K562 (cell line): Measurements from ENCODE around the gene RCSD1. TPM values are rescaled to one million over a fixed set of nuclear protein-coding genes. Genes with fewer than 3 reads are reported as not detected.

Experiments
- ARID2 ChIP-seq: fragments of 450-650 bp; IDR thresholded peaks from 2 replicates; pipeline ENCODE4 v1.6.1; 2017; ENCODE audit warnings: antibody characterized with exemption, mild to moderate bottlenecking
- CBFA2T2 ChIP-seq: fragments of 450-650 bp; conservative IDR thresholded peaks from 2 replicates; pipeline ENCODE4 v1.6.1; 2017; ENCODE audit warnings: mild to moderate bottlenecking
- CBFA2T3 ChIP-seq: fragments of 450-650 bp; IDR thresholded peaks from 2 replicates; pipeline ENCODE4 v1.6.1; 2017
- CCNT2 ChIP-seq: IDR thresholded peaks from 2 replicates; pipeline ENCODE4 v1.6.1; 2011; ENCODE audit warnings: borderline replicate concordance, low read depth, mild to moderate bottlenecking, moderate library complexity, mixed read lengths, low read length; ENCODE audit not compliant: insufficient read length; ENCODE audit errors: extremely low read depth
- EHMT2 ChIP-seq: fragments of 450-650 bp; IDR thresholded peaks from 2 replicates; pipeline ENCODE4 v1.6.1; 2018; ENCODE audit warnings: antibody characterized with exemption
- EP300 ChIP-seq: IDR thresholded peaks from 2 replicates; pipeline ENCODE4 v1.6.1; 2012; ENCODE audit warnings: low read length, improper control_type of control experiment
- ESRRA ChIP-seq: fragments of 450-650 bp; IDR thresholded peaks from 2 replicates; pipeline ENCODE4 v1.6.1; 2014; ENCODE audit warnings: low read depth, mild to moderate bottlenecking, moderate library complexity, borderline replicate concordance
- EZH2 ChIP-seq: IDR thresholded peaks from 2 replicates; pipeline ENCODE4 v1.6.1; 2012; ENCODE audit warnings: low read depth, mild to moderate bottlenecking, inconsistent platforms, low read length, borderline replicate concordance
- FOXP1 ChIP-seq: sonication (generic); formaldehyde crosslinking; IDR thresholded peaks from 2 replicates; pipeline ENCODE4 v1.8.0; 2022; ENCODE audit warnings: mild to moderate bottlenecking, missing genetic modification reagents
- IRF2 ChIP-seq: sonication (generic); formaldehyde crosslinking; IDR thresholded peaks from 2 replicates; pipeline ENCODE4 v1.8.1; 2022; ENCODE audit warnings: mild to moderate bottlenecking, missing genetic modification reagents
- KLF10 ChIP-seq: fragments of 250-450 bp; sonication (Bioruptor Pico); IDR thresholded peaks from 2 replicates; pipeline ENCODE4 v1.6.1; 2021; ENCODE audit warnings: matching md5 sums
- MYBL2 ChIP-seq, 2 experiments: fragments of 450-650 bp in 1 of 2; sonication (generic) in 1 of 2; formaldehyde crosslinking in 1 of 2; IDR thresholded peaks; 2 replicates each; pipeline versions ENCODE4 v1.6.1 to v1.8.1; 2017 to 2022; ENCODE audit warnings: borderline replicate concordance in 1 of 2, inconsistent platforms in 1 of 2, low read depth in 1 of 2, mild to moderate bottlenecking in 1 of 2, missing genetic modification reagents in 1 of 2, moderate library complexity in 1 of 2
- MYC ChIP-seq, 2 experiments: fragments of 250-450 bp in 1 of 2; sonication (Bioruptor Pico) in 1 of 2; IDR thresholded peaks; 2 replicates each; pipeline versions ENCODE4 v1.5.1 to v1.6.1; 2012 to 2021; ENCODE audit warnings: low read depth in 2 of 2, borderline replicate concordance in 1 of 2, improper control_type of control experiment in 1 of 2, low read length in 1 of 2, mild to moderate bottlenecking in 1 of 2, moderate library complexity in 1 of 2
- NFIC ChIP-seq: fragments of 450-650 bp; IDR thresholded peaks from 2 replicates; pipeline ENCODE4 v1.6.1; 2017; ENCODE audit warnings: mild to moderate bottlenecking, inconsistent platforms
- PBX2 ChIP-seq, 2 experiments: IDR thresholded peaks in 1 of 2; conservative IDR thresholded peaks in 1 of 2; 2 replicates each; pipeline ENCODE4 v1.6.1; 2016; ENCODE audit warnings: low read depth in 2 of 2, mild to moderate bottlenecking in 1 of 2, missing compliant biosample characterization in 1 of 2, missing genetic modification characterization in 1 of 2, moderate library complexity in 1 of 2
- RB1 ChIP-seq: fragments of 450-650 bp; IDR thresholded peaks from 2 replicates; pipeline ENCODE4 v1.6.1; 2017; ENCODE audit warnings: low read depth, mild to moderate bottlenecking
- RBM25 ChIP-seq: fragments of 200-400 bp; formaldehyde crosslinking; IDR thresholded peaks from 2 replicates; pipeline ENCODE4 v1.6.1; 2018; ENCODE audit warnings: low read length, low read depth, moderate library complexity; ENCODE audit not compliant: severe bottlenecking
- SAFB ChIP-seq: fragments of 200-400 bp; formaldehyde crosslinking; IDR thresholded peaks from 2 replicates; pipeline ENCODE4 v1.6.1; 2017; ENCODE audit warnings: low read depth, low read length, borderline replicate concordance
- SMARCA4 ChIP-seq: fragments of 450-650 bp; IDR thresholded peaks from 2 replicates; pipeline ENCODE4 v1.6.1; 2016
- STAT5A ChIP-seq: IDR thresholded peaks from 2 replicates; pipeline ENCODE4 v1.6.1; 2012; ENCODE audit warnings: low read length, inconsistent platforms, borderline replicate concordance
- ZBED1 ChIP-seq: IDR thresholded peaks from 2 replicates; pipeline ENCODE4 v1.6.1; 2014
- ZEB2 ChIP-seq: fragments of 450-650 bp; IDR thresholded peaks from 2 replicates; pipeline ENCODE4 v1.6.1; 2016
- ZKSCAN3 ChIP-seq: fragments of 250-450 bp; sonication (Bioruptor Pico); IDR thresholded peaks from 2 replicates; pipeline ENCODE4 v1.4.0; 2020
- ZNF232 ChIP-seq: sonication (generic); formaldehyde crosslinking; IDR thresholded peaks from 2 replicates; pipeline ENCODE4 v1.8.0; 2022; ENCODE audit warnings: mild to moderate bottlenecking, missing genetic modification reagents
- ZNF277 ChIP-seq: fragments of 250-450 bp; sonication (Bioruptor Pico); IDR thresholded peaks from 2 replicates; pipeline ENCODE4 v1.8.0; 2022; ENCODE audit warnings: inconsistent platforms, mild to moderate bottlenecking, moderate library complexity, borderline replicate concordance
- ZNF347 ChIP-seq: fragments of 450-650 bp; formaldehyde crosslinking; IDR thresholded peaks from 2 replicates; pipeline ENCODE4 v1.4.0; 2020; ENCODE audit warnings: low read depth, mild to moderate bottlenecking, moderate library complexity
- ZNF444 ChIP-seq: fragments of 250-450 bp; sonication (Bioruptor Pico); IDR thresholded peaks from 2 replicates; pipeline ENCODE4 v1.4.0; 2020; ENCODE audit warnings: mild to moderate bottlenecking, moderate library complexity
- ZNF766 ChIP-seq: fragments of 200-800 bp; sonication (Bioruptor generic); conservative IDR thresholded peaks from 2 replicates; pipeline ENCODE4 v1.6.1; 2016; ENCODE audit warnings: missing genetic modification characterization, missing compliant biosample characterization
- ZNF830 ChIP-seq: fragments of 250-450 bp; sonication (Bioruptor Pico); IDR thresholded peaks from 2 replicates; pipeline ENCODE4 v1.5.0; 2021; ENCODE audit warnings: mild to moderate bottlenecking
- polyA plus RNA-seq, 8 experiments: library from polyadenylated mRNA; depleted of rRNA in 4 of 8; stranded (reverse) in 5 of 8; unstranded in 3 of 8; fragments of >200 nt; fragmentation: Nextera tagmentation in 2 of 8; fragmentation: Illumina TruSeq in 1 of 8; extraction: Ambion mirVana in 2 of 8; extraction: Trizol in 1 of 8; gene quantifications; 2 replicates each; pipeline versions ENCODE4 v1.2.1 to v1.2.3, GENCODE V29; 2011 to 2014; ENCODE audit warnings: inconsistent platforms in 1 of 8, missing spikeins in 1 of 8
- total RNA-seq, 7 experiments: library from RNA; depleted of rRNA in 6 of 7; stranded (reverse); fragments of >200 nt in 6 of 7; fragmentation: Illumina TruSeq in 2 of 7; extraction: Trizol in 2 of 7; gene quantifications; 2 replicates each; pipeline versions ENCODE4 v1.2.1 to v1.2.3, GENCODE V29; 2011 to 2021; ENCODE audit warnings: low replicate concordance in 1 of 7

RCSD1 gene
- total and polyA plus RNA-seq, 9 of the 15 experiments (the other 6 are each of a cell fraction or from before 2014, with no cell fraction given), result 7.8 to 69.8 (median 45.3) TPM

DNA sequence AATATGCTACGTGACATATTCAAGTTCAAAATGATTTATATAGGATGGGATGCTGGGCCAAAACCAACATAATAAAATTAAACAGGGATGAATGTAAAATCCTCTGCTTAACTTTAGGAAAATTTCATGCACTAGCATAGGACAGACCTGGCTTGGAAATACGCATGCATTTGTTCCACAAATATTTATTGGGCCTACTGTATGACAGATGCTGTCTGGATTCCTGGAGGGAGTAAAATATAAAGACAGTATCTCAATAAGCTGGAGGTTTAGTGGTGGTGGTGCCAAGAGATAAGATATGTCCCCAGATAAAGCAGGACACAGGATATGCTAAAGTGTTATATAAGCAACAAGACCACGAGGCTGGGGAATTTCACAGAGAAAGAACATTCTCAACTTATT lies 15.1 kb downstream of the RCSD1 start (continued):
- TF ChIP-seq PBX2 (CRISPR knock-in tag; IDR thresholded peaks at IDR 0.05; ENCODE audit: low read depth), result no peak
- 0 out of 2 replicates have a peak, but pooled peaks have one; percentile 25 for TF ChIP-seq PBX2 (tag; conservative IDR thresholded peaks at IDR 0.05; ENCODE audit: low read depth)
- TF ChIP-seq IRF2 (CRISPR knock-in tag), result no peak
- TF ChIP-seq EHMT2, result no peak
- TF ChIP-seq EP300, result peak; percentile 65
- peak; percentile 53; the same call in 1 of the 2 replicates for TF ChIP-seq SMARCA4
- no peak for TF ChIP-seq ZNF347 (CRISPR knock-in tag)
- TF ChIP-seq MYBL2 (IDR thresholded peaks at IDR 0.05; ENCODE audit: low read depth), result no peak
- no peak for TF ChIP-seq MYBL2 (CRISPR knock-in tag; IDR thresholded peaks at IDR 0.05; ENCODE audit: borderline replicate concordance)
- TF ChIP-seq ZNF766, result peak; percentile 69; the same call in 1 of the 2 replicates
- no peak for TF ChIP-seq ZNF830 (CRISPR knock-in tag)
- no peak for TF ChIP-seq ZNF277 (CRISPR knock-in tag)
- TF ChIP-seq CBFA2T3, result peak; percentile 77
- no peak for TF ChIP-seq RBM25
- TF ChIP-seq ZBED1, result no peak
- no peak for TF ChIP-seq ZKSCAN3 (CRISPR knock-in tag)
- peak; percentile 25; the same call in 1 of the 2 replicates for TF ChIP-seq ESRRA
- peak; percentile 37; the same call in 1 of the 2 replicates for TF ChIP-seq NFIC
- no peak for TF ChIP-seq ZNF232 (CRISPR knock-in tag)
- peak; percentile 18 for TF ChIP-seq CCNT2
- peak; percentile 47 for TF ChIP-seq MYC (IDR thresholded peaks at IDR 0.05; ENCODE audit: low read depth, low read length)
- TF ChIP-seq MYC (CRISPR knock-in tag; IDR thresholded peaks at IDR 0.05; ENCODE audit: borderline replicate concordance, low read depth), result no peak
- TF ChIP-seq EZH2, result no peak
- no peak for TF ChIP-seq ZNF444
- TF ChIP-seq KLF10 (CRISPR knock-in tag), result no peak
- TF ChIP-seq RB1, result no peak
- peak; percentile 36; the same call in 1 of the 2 replicates for TF ChIP-seq STAT5A
- no peak for TF ChIP-seq FOXP1
- peak; percentile 50; the same call in 1 of the 2 replicates for TF ChIP-seq CBFA2T2
- no peak for TF ChIP-seq ARID2
- TF ChIP-seq ZEB2, result no peak
- no peak for TF ChIP-seq SAFB
